HS-5 (cell line): Measurements from ENCODE around the gene CD84.
"Not testable (repeated sequence)": the region's sequence is repeated elsewhere in the genome, so short reads cannot be mapped to it uniquely, and the experiment has no call there.

ENCODE experiments used
- DNase-seq: peaks from one replicate; pipeline ENCODE4 v3.0.0-alpha.2; 2012; ENCODE audit warnings: low read depth

The CD84 gene

GRCh38 chr1:160579216-160579701 is at the start of gene CD84:
TSS of gene CD84 (minus strand) at chr1:160579496. CDS start at chr1:160579437, 59 bp downstream.
- no peak for DNase-seq

- no peak for DNase-seq
These were observed 49.5 kb upstream of the CD84 start for GRCh38 chr1:160628799-160629263.

- DNase-seq: not testable (repeated sequence)
These were observed 48.5 kb upstream of the CD84 start for GRCh38 chr1:160627677-160628289.

- DNase-seq: no peak
These were observed 47.4 kb upstream of the CD84 start for GRCh38 chr1:160626509-160627342.

GRCh38 chr1:160625725-160626498 is 46.6 kb upstream of the CD84 start:
- DNase-seq: no peak

GRCh38 chr1:160625321-160625720 is 46.0 kb upstream of the CD84 start:
- DNase-seq: no peak

GRCh38 chr1:160624464-160624863 is 45.2 kb upstream of the CD84 start:
- DNase-seq: no peak

GRCh38 chr1:160623862-160624261 is 44.6 kb upstream of the CD84 start:
- DNase-seq: no peak

GRCh38 chr1:160623227-160623633 is 43.9 kb upstream of the CD84 start:
- DNase-seq: no peak

- no peak for DNase-seq
These were observed 43.4 kb upstream of the CD84 start for GRCh38 chr1:160622501-160623226.

GRCh38 chr1:160621633-160622413 is 42.5 kb upstream of the CD84 start:
- DNase-seq: no peak

- DNase-seq: no peak
These were observed 41.8 kb upstream of the CD84 start for GRCh38 chr1:160620942-160621632.

- DNase-seq: no peak
These were observed 40.5 kb upstream of the CD84 start for GRCh38 chr1:160619742-160620277.

GRCh38 chr1:160618763-160619274 is 39.5 kb upstream of the CD84 start:
- DNase-seq: no peak

GRCh38 chr1:160618327-160618726 is 39.0 kb upstream of the CD84 start:
- DNase-seq: no peak

GRCh38 chr1:160615660-160616059 is 36.4 kb upstream of the CD84 start:
- no peak for DNase-seq

- DNase-seq: no peak
These were observed 35.1 kb upstream of the CD84 start for GRCh38 chr1:160614410-160614809.

- no peak for DNase-seq
These were observed 33.4 kb upstream of the CD84 start for GRCh38 chr1:160612613-160613218.

GRCh38 chr1:160610569-160611242 is 31.4 kb upstream of the CD84 start:
- DNase-seq: no peak
